ENCODE data around the gene ZC3H14.

ZC3H14 gene

GRCh38 chr14:88660056-88660455, 97.2 kb downstream of the ZC3H14 start:
- H3K9me3 Mint-ChIP-seq, result peaks cover 3% of the 10 kb centered on the region
- no peak overlapping the region for H3K4me3 Mint-ChIP-seq
- H3K27me3 Mint-ChIP-seq (ENCODE audit: low read depth), result no peaks in the 10 kb centered on the region
- H3K36me3 Mint-ChIP-seq (ENCODE audit: low read depth), result peaks cover 1% of the 10 kb centered on the region
- no peaks in the 10 kb centered on the region for H3K4me1 Mint-ChIP-seq (ENCODE audit: low read depth)
- H3K27ac Mint-ChIP-seq, result no peak overlapping the region

DNA sequence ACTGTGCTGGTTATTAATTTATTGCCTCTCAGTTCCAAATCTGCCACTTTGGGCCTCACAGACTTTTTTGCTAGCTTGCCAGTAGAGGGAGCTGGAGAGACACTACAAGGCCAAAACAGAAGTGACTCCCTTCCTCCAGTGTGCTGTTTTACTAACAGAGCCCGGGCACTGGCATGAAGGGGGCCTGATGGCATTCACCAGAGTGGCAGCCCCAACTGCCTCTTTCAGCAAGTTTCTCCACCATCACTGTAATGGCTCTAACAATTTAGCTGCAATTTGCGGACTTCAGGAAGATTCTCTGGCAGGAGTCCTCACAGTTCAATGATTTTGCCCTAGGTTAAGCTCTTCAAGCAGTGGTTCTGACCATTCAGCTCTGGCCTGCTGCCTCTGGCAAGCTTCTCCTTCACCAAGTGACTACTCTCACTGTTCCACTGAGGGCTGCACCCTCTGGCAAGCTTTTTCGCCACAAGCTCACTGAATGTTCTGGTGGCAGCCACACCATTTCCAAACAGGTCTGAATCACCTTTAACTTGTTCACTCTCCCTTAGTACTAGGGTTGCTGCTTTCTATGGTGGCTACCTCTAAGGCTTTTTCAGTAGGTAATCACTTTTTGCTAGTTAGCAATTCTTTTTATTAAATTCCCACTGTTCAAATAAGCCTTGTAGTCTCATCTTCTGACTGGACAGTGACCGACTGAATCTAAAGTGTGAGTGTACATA, 104.9 kb downstream of the ZC3H14 start:
- Mint-ChIP-seq H3K9me3 (peaks cover 13% of the 10 kb centered on the region), H3K27ac (no peak overlapping the region), H3K36me3 (ENCODE audit: low read depth) (no peaks in the 10 kb centered on the region), H3K4me3 (no peak overlapping the region), H3K27me3 (ENCODE audit: low read depth) (no peaks in the 10 kb centered on the region), H3K4me1 (ENCODE audit: low read depth) (no peaks in the 10 kb centered on the region)

DNA sequence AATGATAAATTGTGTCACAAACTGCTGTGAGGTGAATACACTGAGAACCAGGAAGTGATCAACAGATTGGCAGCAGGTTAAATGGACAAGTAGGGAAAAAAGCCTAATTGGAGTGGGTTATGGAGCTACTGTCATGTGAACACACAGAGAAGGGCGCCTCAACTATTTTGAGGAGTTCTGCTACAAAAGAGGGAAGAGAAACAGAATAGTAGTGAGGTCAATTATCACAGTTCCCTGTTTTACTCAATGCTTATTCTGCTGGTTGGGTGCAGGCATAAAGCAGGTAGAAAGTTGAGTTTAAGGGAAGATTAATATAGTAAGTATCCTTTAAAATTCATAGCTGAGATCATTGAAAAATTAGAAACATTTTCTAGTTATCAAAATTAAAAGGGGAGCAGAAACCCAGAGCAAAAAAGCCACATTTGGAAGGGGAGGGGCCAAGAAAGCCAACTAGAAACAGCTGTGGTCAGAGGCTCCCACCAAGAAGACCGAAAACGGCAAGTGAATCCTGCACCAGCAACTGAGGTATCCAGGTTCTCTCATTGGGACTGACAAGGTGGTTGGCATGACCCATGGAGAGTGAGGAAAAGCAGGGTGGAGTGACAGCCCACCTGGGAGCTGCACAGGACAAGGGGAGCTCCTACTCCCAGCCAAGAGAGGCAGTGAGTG, 105.7 kb downstream of the ZC3H14 start:
- Mint-ChIP-seq H3K27me3 (ENCODE audit: low read depth) (no peaks in the 10 kb centered on the region), H3K4me1 (ENCODE audit: low read depth) (no peaks in the 10 kb centered on the region), H3K9me3 (peaks cover 13% of the 10 kb centered on the region), H3K36me3 (ENCODE audit: low read depth) (no peaks in the 10 kb centered on the region), H3K27ac (no peak overlapping the region), H3K4me3 (no peak overlapping the region)

DNA sequence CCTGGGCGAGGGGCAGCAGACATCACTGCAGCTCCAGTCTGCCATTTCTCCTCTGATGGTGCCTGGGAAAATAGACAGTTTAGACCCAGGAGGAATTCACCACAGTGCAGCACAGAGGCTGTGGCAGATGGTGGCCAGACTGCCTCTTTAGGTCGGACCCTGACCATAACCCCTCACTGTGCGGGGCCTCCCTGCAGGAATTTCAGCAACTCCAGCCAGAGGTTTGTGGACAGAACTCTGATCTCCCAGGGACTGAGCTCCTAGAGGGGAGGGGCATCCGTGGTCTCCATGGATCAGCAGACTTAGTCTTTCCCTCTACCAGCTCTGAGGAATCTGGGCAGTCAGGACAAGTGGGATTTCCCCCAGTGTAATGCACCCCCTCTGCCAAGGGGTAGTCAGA, 106.5 kb downstream of the ZC3H14 start:
- Mint-ChIP-seq H3K9me3 (peaks cover 13% of the 10 kb centered on the region), H3K36me3 (ENCODE audit: low read depth) (no peaks in the 10 kb centered on the region), H3K4me1 (ENCODE audit: low read depth) (no peaks in the 10 kb centered on the region), H3K27me3 (ENCODE audit: low read depth) (no peaks in the 10 kb centered on the region), H3K4me3 (no peak overlapping the region), H3K27ac (no peak overlapping the region)
